Esophagus squamous epithelium (tissue), 4 donors: Measurements from ENCODE around the gene ECM2.

Experiments
- POLR2A ChIP-seq, 4 donors: fragments of 450-650 bp; IDR thresholded peaks; one replicate each; pipeline ENCODE4 v1.6.1; 2017; ENCODE audit warnings: antibody characterized with exemption in 4 of 4, mild to moderate bottlenecking in 4 of 4, moderate library complexity in 3 of 4
- TF ChIP-seq, protein P1 (sequence below), 6 experiments: fragments of 450-650 bp in 4 of 6; fragments of 200-600 bp in 2 of 6; sonication (generic) in 2 of 6; IDR thresholded peaks; one replicate each; pipeline ENCODE4 v1.5.1; 2016 to 2019; ENCODE audit warnings: antibody characterized with exemption in 6 of 6, mild to moderate bottlenecking in 4 of 6, moderate library complexity in 4 of 6

DNA sequence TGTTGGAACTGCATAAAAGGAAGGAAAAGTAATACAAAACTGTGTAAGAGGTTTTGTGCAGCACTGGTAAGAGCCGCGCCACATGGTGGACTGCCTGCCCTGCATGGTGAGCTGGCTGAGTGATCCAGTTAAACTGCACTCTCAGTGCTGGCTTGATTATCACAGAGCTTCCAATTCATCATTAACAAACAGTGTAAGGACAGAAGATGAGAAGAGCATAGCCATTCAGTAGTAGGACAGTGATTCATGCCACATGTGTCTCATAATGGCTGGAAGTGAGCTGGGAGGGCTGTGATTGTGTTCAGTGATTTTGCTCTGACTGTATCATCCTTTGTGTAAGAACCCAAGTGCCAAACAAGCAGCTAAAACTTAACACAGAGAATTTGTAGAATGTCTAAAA is 67.6 kb downstream of the ECM2 start:
- no peak for TF ChIP-seq POLR2A (IDR thresholded peaks at IDR 0.05)
- TF ChIP-seq, protein P1, sequence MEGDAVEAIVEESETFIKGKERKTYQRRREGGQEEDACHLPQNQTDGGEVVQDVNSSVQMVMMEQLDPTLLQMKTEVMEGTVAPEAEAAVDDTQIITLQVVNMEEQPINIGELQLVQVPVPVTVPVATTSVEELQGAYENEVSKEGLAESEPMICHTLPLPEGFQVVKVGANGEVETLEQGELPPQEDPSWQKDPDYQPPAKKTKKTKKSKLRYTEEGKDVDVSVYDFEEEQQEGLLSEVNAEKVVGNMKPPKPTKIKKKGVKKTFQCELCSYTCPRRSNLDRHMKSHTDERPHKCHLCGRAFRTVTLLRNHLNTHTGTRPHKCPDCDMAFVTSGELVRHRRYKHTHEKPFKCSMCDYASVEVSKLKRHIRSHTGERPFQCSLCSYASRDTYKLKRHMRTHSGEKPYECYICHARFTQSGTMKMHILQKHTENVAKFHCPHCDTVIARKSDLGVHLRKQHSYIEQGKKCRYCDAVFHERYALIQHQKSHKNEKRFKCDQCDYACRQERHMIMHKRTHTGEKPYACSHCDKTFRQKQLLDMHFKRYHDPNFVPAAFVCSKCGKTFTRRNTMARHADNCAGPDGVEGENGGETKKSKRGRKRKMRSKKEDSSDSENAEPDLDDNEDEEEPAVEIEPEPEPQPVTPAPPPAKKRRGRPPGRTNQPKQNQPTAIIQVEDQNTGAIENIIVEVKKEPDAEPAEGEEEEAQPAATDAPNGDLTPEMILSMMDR (IDR thresholded peaks at IDR 0.05), result no peak
